HG02981 (cell line): ENCODE measurements around the gene STX18.

Experiments used
- ATAC-seq: cut with Tn5 transposase; IDR thresholded peaks from one replicate; pipeline ENCODE4 v1.9.1; 2021; ENCODE audit warnings: mild to moderate bottlenecking, moderate library complexity; ENCODE audit not compliant: unreplicated experiment

STX18 gene

DNA sequence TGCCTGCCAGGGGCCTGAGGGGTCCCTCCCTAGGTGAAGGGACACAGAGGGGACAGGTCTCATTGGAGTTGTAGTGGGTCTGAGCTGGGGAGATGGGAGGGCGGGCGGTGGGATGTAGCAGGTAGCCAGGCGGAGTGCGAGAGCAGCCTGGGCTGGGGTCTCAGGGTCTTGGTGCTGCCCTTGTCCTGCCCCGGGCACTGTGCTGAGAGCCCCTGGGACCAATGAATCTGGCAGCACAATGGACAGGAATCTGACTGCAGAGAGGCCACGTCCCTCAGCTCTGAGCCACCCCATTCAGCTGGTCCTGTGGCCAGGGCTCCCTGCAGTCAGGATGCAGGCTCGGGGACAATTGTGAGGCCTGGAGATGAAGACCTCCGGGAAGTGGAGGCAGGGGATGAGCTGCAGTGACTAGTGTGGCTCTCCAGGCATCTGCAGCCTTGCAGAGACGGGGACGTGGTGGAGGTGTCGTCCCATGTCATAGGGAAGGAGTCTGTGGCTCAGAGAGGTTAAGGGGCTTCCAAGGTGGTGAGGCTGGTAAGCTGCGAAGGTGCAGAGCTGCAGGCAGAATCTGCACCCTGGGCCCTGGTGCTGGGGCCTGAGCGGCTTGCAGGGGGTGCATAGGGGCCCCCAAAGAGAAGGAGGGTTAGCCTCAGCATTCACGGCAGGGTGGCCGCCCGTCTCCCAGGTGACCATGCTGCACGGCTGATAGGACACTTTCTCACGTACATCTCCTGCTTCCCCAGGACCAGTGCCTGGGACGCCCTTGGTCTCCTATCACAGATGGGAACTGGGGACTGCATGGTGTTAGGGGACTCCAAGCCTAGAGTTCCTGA is 134.3 kb downstream of the STX18 start:
- ATAC-seq: no peak

DNA sequence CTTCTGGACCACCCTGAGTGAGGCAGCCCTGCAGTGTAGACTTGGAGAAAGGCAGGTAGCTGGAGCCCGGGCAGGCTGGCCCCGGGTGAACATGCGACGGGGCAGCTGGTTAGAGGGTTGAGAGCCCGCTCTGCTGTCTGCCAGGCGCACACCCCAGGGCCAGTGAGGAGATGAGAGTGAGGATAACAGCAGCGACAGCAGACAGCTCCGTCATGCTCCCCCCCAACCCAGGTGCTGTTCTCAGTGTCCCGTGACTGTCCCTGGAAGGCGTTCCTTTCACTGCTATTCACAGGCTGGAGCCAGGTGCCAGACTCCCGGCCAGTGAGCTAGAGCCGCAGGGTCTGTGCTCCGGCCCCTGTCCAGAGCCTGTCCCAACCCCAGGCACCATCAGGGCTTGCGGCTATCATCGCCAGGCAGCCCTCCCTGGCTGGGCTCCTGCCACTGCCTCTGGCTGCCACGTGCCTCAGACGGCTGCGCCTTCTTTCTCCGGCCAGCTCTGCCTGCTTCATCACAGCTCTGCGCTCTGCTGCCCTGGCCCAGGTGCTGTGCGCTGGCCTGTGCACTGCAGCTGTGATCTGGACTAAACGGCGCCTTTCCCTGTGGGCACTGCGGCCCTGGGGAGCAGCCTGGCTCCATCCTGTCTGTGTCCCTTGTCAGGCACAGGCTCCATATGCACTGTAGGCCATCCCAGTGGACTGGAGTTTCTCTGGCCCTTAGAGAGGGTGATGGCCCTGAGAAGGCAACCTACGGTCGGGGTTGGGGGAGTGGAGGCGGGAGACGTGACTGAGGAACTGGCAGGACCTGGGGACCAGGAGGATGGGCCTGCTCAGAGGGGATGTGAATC is 135.2 kb downstream of the STX18 start:
- no peak for ATAC-seq

DNA sequence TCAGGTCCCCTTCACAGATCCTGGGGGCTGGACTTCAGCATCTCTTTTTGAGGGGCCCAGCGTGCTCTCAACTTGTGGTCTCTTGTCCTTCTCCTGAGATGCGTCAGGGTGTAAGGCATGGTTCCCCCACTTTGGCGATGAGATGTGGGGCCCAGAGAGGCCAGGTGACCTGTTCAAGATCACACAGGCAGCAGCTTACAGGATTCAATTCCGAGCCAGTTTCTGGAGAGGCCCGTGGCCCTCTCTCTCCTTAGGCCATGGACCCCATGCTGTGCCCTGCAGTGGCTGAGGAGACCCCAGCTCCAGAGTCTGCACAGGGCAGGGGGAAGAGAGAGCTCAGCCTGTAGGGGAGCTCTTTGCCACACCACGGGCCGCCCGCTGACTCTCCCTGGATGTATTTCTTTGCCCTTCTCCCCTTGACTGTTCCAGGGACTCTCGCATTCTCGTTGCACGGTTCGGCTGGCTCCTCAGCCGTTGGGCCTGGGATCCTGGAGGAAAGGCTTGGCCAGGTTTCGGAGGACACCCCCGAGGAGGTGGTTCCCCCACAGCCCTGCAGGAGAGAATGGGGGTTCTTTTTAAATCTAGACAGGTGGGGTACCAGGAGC is 136.4 kb downstream of the STX18 start:
- ATAC-seq: no peak

DNA sequence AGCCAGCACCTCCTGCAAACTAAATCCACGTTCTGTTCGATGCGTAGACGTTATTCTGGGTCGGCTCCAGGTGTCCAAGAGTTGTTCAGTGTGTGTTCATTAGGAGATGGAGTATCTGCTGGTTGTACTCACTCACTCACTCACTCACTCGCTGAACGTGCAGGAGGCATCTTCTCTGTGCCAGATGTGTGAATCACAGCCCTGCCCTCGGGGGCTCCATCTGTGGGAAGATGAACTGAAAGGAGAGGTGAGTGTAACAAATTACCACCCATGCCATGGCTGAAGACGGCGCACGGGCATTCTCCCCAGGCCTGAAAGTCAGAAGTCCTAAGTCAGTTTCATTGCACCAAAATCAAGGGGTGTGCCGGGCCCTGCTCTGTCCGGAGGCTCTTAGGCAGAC is 138.9 kb downstream of the STX18 start:
- ATAC-seq: no peak

DNA sequence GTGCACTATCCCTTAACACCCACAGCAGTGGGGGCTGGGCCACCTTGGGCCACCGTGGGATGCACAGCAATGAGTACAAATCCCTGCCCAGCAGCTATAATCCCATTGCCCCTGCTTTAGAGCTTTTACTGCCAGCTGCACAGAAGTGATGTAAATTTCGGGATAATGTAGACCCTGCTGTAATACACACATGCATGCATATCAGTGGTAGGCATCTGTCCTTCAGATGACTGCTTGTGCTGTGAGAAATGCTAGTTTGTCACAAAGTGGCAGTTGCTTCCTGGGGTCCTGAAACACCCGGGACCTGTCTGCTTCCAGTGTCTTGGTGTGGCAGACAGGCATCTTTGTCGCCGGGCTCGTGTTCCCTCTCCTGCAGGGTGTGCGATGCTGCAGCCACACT is 140.8 kb downstream of the STX18 start:
- ATAC-seq: no peak

DNA sequence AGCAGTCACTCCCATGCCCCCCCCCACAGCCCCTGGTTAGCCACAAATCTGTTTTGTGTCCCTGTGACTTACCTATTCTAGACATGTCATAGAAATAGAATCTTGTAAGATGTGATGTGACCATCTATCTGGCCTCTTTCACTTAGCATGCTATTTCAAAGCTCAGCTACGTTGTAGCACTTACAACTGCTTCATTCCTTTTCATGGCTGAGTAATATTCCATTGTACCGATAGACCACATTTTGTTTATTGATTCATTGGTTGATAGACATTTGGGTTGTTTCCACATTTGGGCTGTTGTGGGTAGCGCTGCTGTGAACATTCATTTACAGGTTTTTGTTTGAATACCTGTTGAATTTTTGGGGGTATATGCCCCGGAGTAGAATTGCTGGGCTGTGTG is 143.4 kb downstream of the STX18 start:
- no peak for ATAC-seq

DNA sequence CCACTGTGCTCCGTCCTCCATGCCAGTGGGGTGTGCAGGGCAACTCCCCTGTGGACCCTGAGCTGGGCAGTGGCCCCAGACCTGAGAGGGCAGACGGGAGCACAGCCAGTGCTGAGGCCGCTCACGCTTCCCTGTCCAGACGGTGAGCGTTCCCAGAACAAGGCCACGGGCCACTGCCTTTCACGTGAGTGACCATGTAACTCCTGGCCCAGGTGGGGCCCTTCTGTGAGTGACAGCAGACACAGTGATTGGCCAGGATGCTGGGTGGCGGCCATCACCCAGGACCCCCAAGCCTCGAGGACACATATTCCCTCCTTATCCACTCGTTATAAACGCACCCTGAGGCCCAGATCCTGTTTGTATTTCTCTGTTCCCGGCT is 144.4 kb downstream of the STX18 start:
- ATAC-seq: no peak

DNA sequence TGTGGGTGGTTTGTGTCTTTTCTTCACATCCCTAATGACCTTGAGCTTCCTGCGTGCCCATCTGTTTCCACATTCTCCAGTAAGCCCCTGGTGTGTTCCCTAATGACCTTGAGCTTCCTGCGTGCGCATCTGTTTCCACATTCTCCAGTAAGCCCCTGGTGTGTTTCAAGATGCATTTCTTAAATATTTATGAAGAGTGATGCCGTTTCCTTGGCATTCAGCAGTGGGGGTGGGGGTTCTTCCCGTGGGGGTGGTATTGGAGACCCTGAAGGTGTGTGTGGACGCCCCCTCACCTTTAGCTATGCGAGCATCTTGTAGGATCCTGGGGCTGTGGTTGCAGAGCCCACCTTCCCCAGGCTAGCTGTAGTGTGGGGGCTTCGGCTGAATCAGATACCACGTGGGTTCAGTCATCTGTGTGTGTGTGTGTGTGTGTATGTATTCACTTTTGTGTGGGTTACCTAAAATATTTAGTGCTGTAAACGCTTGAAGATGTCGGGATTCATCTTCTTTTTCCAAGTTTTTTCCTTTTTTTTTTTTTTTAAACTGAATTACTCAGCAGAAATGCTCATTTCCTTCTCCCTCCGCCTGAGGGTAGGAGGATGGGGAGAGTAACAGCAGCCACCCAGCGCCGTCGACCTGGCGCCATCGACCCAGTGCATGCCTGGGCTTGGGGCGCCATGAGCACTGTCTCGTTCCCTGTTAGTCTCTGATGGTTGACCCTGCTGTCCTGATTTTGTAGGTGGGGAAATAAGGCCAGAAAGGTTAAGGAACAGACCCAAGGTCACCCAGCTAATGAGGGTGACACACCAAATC is 145.0 kb downstream of the STX18 start:
- ATAC-seq: no peak

DNA sequence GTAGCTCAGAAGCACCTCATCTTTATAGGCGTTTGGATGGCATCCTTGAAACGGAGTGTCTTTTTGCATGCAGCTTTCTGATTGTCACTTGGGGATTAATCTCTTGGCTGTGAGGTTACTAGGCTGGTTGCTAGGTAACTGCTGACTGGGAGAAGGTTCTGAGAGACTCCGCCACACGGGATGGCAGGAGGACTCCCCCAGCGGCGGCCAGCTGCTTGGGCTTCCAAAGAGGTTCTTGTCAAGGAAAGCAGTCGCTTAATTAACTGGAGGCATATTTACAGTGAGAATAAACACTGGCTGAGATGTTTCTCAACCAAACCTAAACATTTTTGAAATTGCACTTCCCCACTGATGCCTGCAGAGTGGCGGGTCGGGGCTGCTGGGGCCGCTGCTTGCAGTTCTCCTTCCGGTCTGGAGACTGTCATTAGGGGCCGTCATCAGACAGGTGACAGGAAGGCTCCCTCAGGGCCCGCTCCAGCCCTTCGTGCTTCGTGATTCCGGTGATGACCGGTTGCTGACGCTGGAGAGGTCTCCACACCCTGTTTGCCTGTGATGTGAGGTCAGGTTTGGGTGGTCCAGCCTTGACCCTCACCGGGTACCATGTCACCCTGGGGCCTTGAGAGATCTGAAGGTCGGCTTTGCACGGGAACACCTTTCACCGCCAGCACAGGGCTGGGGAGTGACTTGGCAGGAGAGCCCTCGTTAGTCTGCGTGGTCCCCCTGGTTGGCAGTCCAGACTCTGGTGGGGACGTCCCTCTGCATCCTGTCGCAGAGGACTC is 145.8 kb downstream of the STX18 start:
- no peak for ATAC-seq

DNA sequence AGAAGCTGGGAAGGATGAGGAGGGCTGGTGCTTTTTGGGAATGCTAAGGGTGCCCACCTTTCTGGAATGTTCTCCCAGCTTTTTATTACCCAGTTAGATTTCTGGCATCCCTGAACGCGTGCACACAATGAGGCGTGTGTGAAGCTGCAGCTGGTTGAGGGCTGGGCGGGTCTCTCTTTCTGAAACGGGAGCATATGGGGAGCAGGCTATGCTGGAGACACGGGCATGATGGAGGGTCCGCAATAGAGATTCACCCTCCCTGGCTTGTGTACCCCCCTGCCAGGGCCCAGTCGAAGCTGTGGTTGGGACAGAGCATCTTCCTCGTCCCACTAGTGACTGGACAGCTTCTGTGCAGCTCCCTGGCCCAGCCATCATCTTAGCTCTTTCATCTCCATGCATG is 146.5 kb downstream of the STX18 start:
- no peak for ATAC-seq

DNA sequence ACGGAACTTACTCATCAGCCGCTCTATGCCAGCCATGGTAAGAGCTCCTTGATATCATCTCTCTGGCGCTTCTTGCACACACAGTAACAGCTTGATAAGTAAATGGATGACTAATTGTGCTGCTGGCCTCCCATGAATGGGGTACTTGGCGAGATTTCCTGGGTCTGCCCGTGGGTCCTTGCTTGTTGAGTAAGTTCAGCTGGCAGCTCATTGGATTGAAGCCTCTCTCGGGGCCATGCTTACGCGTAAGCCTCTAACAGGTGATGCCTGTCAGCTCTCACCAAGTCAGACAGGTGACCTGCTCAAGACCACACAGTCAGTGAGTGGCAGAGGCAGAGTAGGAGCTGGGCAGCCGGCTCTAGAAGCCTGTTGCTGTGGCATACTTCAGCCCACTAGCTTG is 147.2 kb downstream of the STX18 start:
- ATAC-seq: no peak

DNA sequence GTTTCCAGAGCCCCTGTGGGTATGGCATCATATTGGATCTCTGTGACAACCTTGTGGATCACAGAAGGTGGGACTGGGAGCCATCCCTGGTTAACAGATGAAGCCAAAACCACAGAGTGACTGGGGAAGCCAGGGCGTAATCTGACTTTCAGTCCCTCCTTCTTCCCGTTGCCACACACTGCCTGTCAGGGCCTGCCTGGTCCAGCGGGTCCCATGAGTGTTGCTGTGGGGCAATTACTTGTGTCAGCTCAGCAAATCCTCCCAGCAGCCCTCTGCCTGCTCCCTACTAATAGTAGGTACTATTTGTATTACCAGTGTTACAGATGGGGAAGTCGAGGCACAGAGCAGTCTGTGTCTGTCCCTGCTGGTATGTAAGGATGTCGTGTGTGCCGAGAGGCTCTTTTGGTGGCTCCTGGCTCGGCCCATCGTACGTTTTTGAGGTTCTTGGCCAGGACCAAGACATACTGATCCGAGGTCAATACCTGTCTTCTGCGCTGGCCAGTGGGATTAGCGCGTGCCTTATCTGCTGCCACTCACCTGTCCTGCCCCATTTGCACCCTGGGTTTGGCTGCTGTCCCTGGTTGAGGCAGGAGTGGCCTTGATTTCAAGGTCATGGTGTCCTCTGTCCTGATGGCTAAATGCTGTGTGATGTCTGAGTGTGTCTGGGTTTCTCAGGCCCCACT is 149.2 kb downstream of the STX18 start:
- no peak for ATAC-seq

DNA sequence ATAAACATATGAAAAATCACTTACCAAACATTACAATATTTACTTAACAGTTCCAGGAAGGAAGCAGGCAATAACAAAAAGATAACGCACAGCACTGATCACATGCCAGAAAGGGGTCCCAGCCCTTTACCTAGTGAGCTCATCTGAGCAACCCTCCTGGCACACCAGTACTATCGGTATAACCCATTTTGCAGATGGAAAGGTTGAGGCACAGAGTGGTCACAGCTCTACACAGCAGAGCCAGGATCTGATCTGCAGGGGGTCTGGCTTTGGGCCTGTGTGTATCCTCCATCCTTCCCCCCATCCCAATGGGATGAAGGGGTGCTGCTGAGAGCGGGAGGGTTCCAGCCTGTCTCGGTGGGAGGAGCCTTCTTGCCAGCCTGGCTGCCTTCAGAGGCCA is 150.0 kb downstream of the STX18 start:
- no peak for ATAC-seq

DNA sequence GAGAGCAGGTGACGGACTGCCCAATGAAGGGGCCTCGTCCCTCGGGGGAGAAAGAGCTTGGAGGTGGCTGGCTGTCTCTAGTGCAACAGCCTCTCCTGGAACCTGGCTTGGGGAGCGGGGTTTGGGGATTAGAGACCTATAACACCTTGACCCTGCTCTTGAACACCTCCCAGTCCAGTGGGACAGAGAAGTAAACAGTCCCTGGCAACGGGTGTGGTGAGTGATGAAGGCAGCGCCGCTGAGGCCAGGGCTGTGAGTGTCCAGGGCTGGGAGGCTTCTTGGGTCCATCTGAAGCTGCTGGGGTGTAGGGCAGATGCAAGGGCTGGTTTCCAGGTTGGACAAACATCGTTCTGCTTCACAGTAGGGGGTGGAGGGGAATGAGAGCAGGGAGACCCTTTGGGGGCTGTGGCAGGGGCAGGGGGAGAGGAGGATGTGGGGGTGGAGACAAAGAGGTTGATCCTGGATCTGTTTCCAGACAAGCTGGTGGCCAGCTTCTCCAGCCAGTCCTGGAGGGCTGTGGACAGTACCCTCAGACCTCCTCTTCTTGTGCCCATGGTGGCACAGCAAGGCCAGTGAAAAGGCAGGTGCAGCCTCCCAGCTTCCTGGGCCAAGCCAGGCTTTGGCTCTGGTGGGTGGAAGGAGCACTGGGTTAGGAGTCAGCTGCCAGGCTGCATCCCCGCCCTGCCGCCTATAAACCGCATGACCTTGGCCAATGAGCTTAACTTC is 151.2 kb downstream of the STX18 start:
- ATAC-seq: no peak

DNA sequence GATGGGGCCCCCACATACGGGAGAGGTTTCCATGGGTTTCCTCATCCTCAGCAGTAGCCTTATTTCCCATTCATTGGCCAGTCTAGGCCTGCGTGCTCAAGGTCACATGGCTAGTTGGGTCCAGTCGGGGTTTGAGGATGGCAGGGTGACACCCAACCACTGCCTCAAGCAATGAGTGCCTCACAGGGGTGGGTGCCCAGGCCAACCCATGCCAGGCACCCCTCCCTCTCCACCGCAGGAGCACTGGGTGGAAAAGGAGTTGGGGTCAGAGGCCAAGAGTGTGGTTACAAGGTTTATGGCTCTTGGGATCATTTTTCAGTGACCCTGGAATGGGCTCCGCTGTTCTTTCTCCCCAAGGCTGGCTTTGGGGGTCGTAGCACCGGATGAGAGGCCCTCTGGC is 151.8 kb downstream of the STX18 start:
- no peak for ATAC-seq

DNA sequence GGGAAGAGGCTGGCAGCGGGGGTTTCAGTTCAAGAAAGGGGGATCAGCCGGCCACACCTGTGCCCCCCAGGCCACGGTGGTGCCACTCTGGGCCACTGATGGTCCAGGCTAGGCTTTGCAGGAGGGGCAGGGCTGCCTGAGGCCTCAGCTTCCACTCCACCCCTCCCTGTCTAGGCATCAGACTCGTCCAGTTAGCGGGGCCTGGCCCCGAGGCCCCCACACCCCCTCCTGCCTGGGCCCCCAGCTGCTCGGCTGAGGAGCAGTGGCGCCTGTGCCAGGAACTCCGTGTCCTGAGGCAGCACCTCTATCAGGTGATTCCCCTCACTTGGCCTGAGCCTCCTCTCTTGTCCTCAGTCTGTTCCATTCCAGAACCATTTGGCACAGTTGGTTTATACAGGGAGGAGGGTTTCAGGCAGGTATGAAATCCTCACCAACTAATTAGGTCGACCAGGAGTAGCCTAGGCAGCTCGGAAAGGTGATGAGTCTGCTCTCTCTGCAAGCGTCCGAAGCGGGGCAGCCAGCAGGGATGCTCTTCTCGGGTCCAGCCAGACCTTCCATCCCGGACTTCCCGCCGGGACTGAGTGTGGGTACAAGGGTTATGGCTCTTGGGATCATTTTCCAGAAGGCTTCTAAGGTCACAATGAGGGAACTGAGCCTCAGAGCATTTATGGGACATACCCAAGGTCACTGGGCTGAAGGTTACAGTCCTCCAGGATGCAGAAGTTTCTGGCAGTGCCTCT is 152.8 kb downstream of the STX18 start:
- ATAC-seq: no peak

DNA sequence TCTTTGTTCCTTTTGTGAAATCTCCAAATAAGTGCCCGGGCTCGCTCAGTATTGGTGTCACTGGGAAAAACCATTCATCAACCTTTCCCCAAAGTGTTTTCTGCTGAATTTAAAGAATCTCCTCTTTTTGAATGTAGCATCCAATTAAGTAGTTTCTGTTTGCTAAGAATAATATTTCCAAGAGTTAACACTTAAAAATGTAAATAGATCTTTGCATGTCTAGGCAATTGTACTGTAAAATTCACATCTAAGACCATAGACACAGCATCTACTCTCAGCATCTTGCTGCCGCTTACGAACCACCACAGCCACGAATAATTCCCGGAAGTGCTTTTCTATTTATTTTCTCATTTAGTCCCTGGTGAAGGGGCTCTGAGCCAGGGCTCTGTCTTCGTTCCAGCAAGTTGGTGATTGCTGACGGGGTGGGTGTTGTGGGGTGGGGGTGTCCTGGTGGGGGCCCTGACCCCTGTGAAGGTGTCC is 153.5 kb downstream of the STX18 start:
- ATAC-seq: no peak
